H1 (cell line): ENCODE measurements around the gene SVIL. TPM values are rescaled to one million over a fixed set of nuclear protein-coding genes. Genes with fewer than 3 reads are reported as not detected.

ENCODE experiments used
- CTCF ChIA-PET: fragments of 300-600 bp; sonication (Branson Sonifier 250); formaldehyde crosslinking; loops from one replicate; lab custom pipeline; 2021; ENCODE audit not compliant: partially characterized antibody; lab: Charles Lee
- POLR2A ChIA-PET: fragments of 300-600 bp; sonication (Branson Sonifier 250); formaldehyde crosslinking; loops from one replicate; lab custom pipeline; 2021; ENCODE audit warnings: inconsistent platforms; ENCODE audit not compliant: partially characterized antibody; lab: Charles Lee
- DNase-seq, 2 experiments: peaks; one replicate each; pipeline versions ENCODE4 v3.0.0 to v3.0.0-alpha.2; 2010 to 2022; ENCODE audit warnings: low spot score in 2 of 2, low read depth in 1 of 2, mixed read lengths in 1 of 2
- FAIRE-seq: peaks from 2 replicates; lab custom pipeline; 2011; peaks lifted over from hg19 to GRCh38; lab: Jason Lieb, UNC
- H2AFZ ChIP-seq: 2 replicates; pipeline ENCODE4 v1.8.1; 2012; ENCODE audit warnings: low read length, inconsistent platforms
- H2AK5ac ChIP-seq: 2 replicates; pipeline ENCODE4 v1.6.1; 2013; ENCODE audit warnings: low read depth, low read length
- H2BK120ac ChIP-seq: replicated peaks from 2 replicates; pipeline ENCODE3; 2013; ENCODE audit warnings: low read depth, low read length, inconsistent platforms
- H2BK12ac ChIP-seq: 2 replicates; pipeline ENCODE4 v1.6.1; 2013; ENCODE audit warnings: low read depth, low read length
- H2BK15ac ChIP-seq: 2 replicates; pipeline ENCODE4 v1.6.1; 2013; ENCODE audit warnings: low read length
- H2BK20ac ChIP-seq: 2 replicates; pipeline ENCODE4 v1.6.1; 2013; ENCODE audit warnings: low read length
- H2BK5ac ChIP-seq: 2 replicates; pipeline ENCODE4 v1.6.1; 2013; ENCODE audit warnings: low read depth, low read length
- H3K14ac ChIP-seq: 2 replicates; pipeline ENCODE4 v1.6.1; 2013; ENCODE audit warnings: inconsistent platforms; ENCODE audit not compliant: insufficient read length
- H3K18ac ChIP-seq: 2 replicates; pipeline ENCODE4 v1.6.1; 2013; ENCODE audit warnings: low read length; ENCODE audit errors: extremely low read depth
- H3K23ac ChIP-seq: 2 replicates; pipeline ENCODE4 v1.6.1; 2013; ENCODE audit warnings: inconsistent platforms; ENCODE audit not compliant: insufficient read length
- H3K23me2 ChIP-seq: 2 replicates; pipeline ENCODE4 v1.6.1; 2013; ENCODE audit warnings: low read depth, low read length
- H3K27ac ChIP-seq: 2 replicates; pipeline ENCODE4 v1.6.1; 2011; ENCODE audit warnings: low read depth, low read length, inconsistent platforms
- H3K27me3 ChIP-seq, 4 experiments: replicated peaks in 1 of 4; 1 replicate in 1 of 4; 2 replicates in 3 of 4; pipeline versions ENCODE4 v1.6.1 to v1.8.1; 2011 to 2013; ENCODE audit warnings: low read length in 3 of 4, mild to moderate bottlenecking in 3 of 4, inconsistent platforms in 2 of 4, mixed read lengths in 2 of 4, moderate library complexity in 1 of 4; ENCODE audit not compliant: control insufficient read depth in 3 of 4, insufficient read depth in 3 of 4; ENCODE audit errors: extremely low read depth in 1 of 4
- H3K36me3 ChIP-seq, 4 experiments: 2 replicates each; pipeline versions ENCODE4 v1.6.1 to v1.8.1; 2011 to 2013; ENCODE audit warnings: mild to moderate bottlenecking in 4 of 4, low read length in 3 of 4, moderate library complexity in 2 of 4, control low read depth in 1 of 4, inconsistent platforms in 1 of 4; ENCODE audit not compliant: insufficient read depth in 4 of 4, control insufficient read depth in 2 of 4
- H3K4ac ChIP-seq: replicated peaks from 2 replicates; pipeline ENCODE3; 2013; ENCODE audit warnings: low read length, low read depth, mixed read lengths, inconsistent platforms; ENCODE audit not compliant: insufficient read length
- H3K4me1 ChIP-seq, 4 experiments: replicated peaks in 1 of 4; 1 replicate in 1 of 4; 2 replicates in 3 of 4; pipeline versions ENCODE4 v1.6.1 to v1.8.1; 2011 to 2013; ENCODE audit warnings: low read length in 3 of 4, inconsistent platforms in 2 of 4, mixed read lengths in 1 of 4; ENCODE audit not compliant: insufficient read depth in 4 of 4, control insufficient read depth in 3 of 4
- H3K4me2 ChIP-seq, 2 experiments: 2 replicates each; pipeline versions ENCODE4 v1.6.1 to v1.8.1; 2011 to 2013; ENCODE audit warnings: low read depth in 2 of 2, low read length in 2 of 2, control low read depth in 1 of 2, inconsistent platforms in 1 of 2, mild to moderate bottlenecking in 1 of 2; ENCODE audit not compliant: insufficient read depth in 1 of 2
- H3K4me3 ChIP-seq, 4 experiments: fragments of 200-600, 300-600 bp in 1 of 4; sonication (generic), shearing (Covaris generic), sonication (Bioruptor Twin) in 1 of 4; 2 replicates each; pipeline versions ENCODE4 v1.5.1 to v1.8.1; 2011 to 2016; ENCODE audit warnings: low read length in 4 of 4, low read depth in 3 of 4, control low read depth in 2 of 4, inconsistent platforms in 2 of 4, mild to moderate bottlenecking in 2 of 4, mixed read lengths in 1 of 4, moderate library complexity in 1 of 4; ENCODE audit not compliant: insufficient read depth in 2 of 4; ENCODE audit errors: extremely low read depth in 1 of 4
- H3K56ac ChIP-seq: replicated peaks from 2 replicates; pipeline ENCODE3; 2013; ENCODE audit warnings: low read depth, mild to moderate bottlenecking, mixed read lengths, low read length, inconsistent platforms; ENCODE audit not compliant: insufficient read length
- H3K79me1 ChIP-seq: 2 replicates; pipeline ENCODE4 v1.6.1; 2013; ENCODE audit warnings: low read depth, low read length, control low read depth
- H3K79me2 ChIP-seq, 2 experiments: 2 replicates each; pipeline versions ENCODE4 v1.6.1 to v1.8.1; 2012 to 2013; ENCODE audit warnings: low read length in 2 of 2, mild to moderate bottlenecking in 2 of 2, inconsistent platforms in 1 of 2; ENCODE audit not compliant: insufficient read depth in 2 of 2, control insufficient read depth in 1 of 2
- H3K9ac ChIP-seq, 4 experiments: replicated peaks in 1 of 4; 1 replicate in 1 of 4; 2 replicates in 3 of 4; pipeline versions ENCODE4 v1.6.1 to v1.8.1; 2011 to 2013; ENCODE audit warnings: low read depth in 3 of 4, low read length in 3 of 4, control low read depth in 2 of 4, mild to moderate bottlenecking in 2 of 4, moderate library complexity in 2 of 4, inconsistent platforms in 1 of 4; ENCODE audit errors: extremely low read depth in 1 of 4
- H3K9me3 ChIP-seq, 2 experiments: 2 replicates each; pipeline versions ENCODE4 v1.6.1 to v1.8.1; 2012 to 2013; ENCODE audit warnings: mild to moderate bottlenecking in 2 of 2, moderate library complexity in 2 of 2, control low read depth in 1 of 2, inconsistent platforms in 1 of 2, low read depth in 1 of 2, low read length in 1 of 2, mixed read lengths in 1 of 2; ENCODE audit not compliant: insufficient read depth in 2 of 2
- H4K20me1 ChIP-seq, 2 experiments: replicated peaks in 1 of 2; 2 replicates each; pipeline versions ENCODE3 to v1.8.1; 2011 to 2013; ENCODE audit warnings: inconsistent platforms in 2 of 2, low read length in 2 of 2, mild to moderate bottlenecking in 1 of 2; ENCODE audit not compliant: insufficient read depth in 2 of 2, control insufficient read depth in 1 of 2
- H4K5ac ChIP-seq: 2 replicates; pipeline ENCODE4 v1.6.1; 2013; ENCODE audit warnings: low read length, low read depth, mixed read lengths, inconsistent platforms; ENCODE audit not compliant: insufficient read length
- H4K8ac ChIP-seq: 2 replicates; pipeline ENCODE4 v1.8.0; 2013; ENCODE audit warnings: mild to moderate bottlenecking, moderate library complexity, low read length, inconsistent platforms; ENCODE audit not compliant: insufficient read depth; ENCODE audit errors: extremely low read depth
- H4K91ac ChIP-seq: replicated peaks from 2 replicates; pipeline ENCODE3; 2013; ENCODE audit warnings: low read length, mixed read lengths, inconsistent platforms; ENCODE audit not compliant: insufficient read length
- SP1 ChIP-seq: IDR thresholded peaks from 2 replicates; pipeline ENCODE4 v1.6.1; 2011; ENCODE audit warnings: low read depth, low read length
- SP4 ChIP-seq: IDR thresholded peaks from 2 replicates; pipeline ENCODE4 v1.6.1; 2012; ENCODE audit warnings: low read length, inconsistent platforms
- TEAD4 ChIP-seq: IDR thresholded peaks from 2 replicates; pipeline ENCODE4 v1.6.1; 2012; ENCODE audit warnings: low read depth, low read length, inconsistent platforms, mixed read lengths
- WGBS, 2 experiments: shearing (Covaris generic) in 1 of 2; methylation state at CpG; one replicate each; pipeline versions ENCODE4 v1.1.6 to v1.1.7; 2013 to 2015; ENCODE audit warnings: low lambda C conversion rate in 2 of 2, mixed read lengths in 2 of 2, inconsistent platforms in 1 of 2, low coverage in 1 of 2, missing lambda C conversion rate in 1 of 2; ENCODE audit not compliant: insufficient replicate concordance in 2 of 2, insufficient coverage in 1 of 2, insufficient read length in 1 of 2; ENCODE audit errors: extremely low coverage in 1 of 2, missing lambda C conversion rate in 1 of 2; 5-methylcytosine and 5-hydroxymethylcytosine counted together
- polyA plus RNA-seq, 7 experiments: library from polyadenylated mRNA; depleted of rRNA in 3 of 7; stranded (reverse) in 5 of 7; unstranded in 2 of 7; fragments of >200 nt in 5 of 7; fragments of 200-250 nt in 2 of 7; gene quantifications; 1 replicate in 5 of 7; 2 replicates in 1 of 7; 4 replicates in 1 of 7; pipeline versions ENCODE4 v1.2.1 to v1.2.3, GENCODE V29; 2011 to 2013; ENCODE audit warnings: missing spikeins in 2 of 7, mixed read lengths in 2 of 7
- total RNA-seq: library from RNA; stranded (reverse); fragmentation: NEBNext Ultra II Directional; extraction: Animal tissue kit (Norgen Biotek cat#: 25700); gene quantifications from 2 replicates; pipeline ENCODE4 v1.2.1, GENCODE V29; 2021

SVIL gene
- total and polyA plus RNA-seq, 2 of the 8 experiments (the other 6 are each of a cell fraction or from before 2014, with no cell fraction given) = 4.7 to 15.4 TPM

DNA sequence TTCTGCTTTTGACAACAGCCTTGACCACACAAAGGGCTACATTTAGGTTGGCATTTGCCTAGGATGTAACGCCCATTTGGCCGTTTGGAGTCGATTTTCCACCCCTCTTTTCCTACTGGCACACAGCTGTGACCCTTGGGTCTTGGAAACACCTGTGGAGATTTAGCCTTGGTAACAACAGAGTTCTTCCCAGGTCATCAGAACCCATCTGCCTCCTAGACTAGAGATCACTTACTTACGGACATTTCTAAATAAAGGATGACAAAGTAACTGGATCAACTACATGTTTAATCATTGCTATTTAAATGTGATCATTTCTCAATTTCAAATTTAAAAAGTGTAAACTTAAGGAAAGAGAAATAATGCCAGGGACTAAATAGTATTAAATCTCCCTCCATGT lies 42.0 kb upstream of the SVIL start:
- Histone ChIP-seq H2BK5ac (no peak overlapping the region), H4K8ac (no peak overlapping the region), H3K14ac (no peak overlapping the region), H2AK5ac (no peak overlapping the region), H3K4me1 (no peaks in the 10 kb centered on the region), H4K91ac (no peak overlapping the region), H4K20me1 (no peaks in the 10 kb centered on the region), H2BK120ac (no peak overlapping the region), H3K36me3 (peaks cover 0 to 24% (median 6%) of the 10 kb centered on the region in 4 experiments; a peak in 4 of 8 replicates), H3K56ac (no peak overlapping the region), H3K9ac (no peak overlapping the region), H3K27ac (no peak overlapping the region), H2BK12ac (no peak overlapping the region), H3K79me1 (no peaks in the 10 kb centered on the region), H3K27me3 (no peaks in the 10 kb centered on the region), H3K4me2 (no peak overlapping the region), H2AFZ (no peak overlapping the region), H3K79me2 (no peaks in the 10 kb centered on the region), H3K23ac (no peak overlapping the region), H2BK20ac (no peak overlapping the region), H3K4me3 (no peak overlapping the region), H3K18ac (no peak overlapping the region), H2BK15ac (no peak overlapping the region), H3K4ac (no peak overlapping the region), H3K23me2 (no peaks in the 10 kb centered on the region), H4K5ac (no peak overlapping the region), H3K9me3 (peaks cover 41 to 42% of the 10 kb centered on the region in 2 experiments)
- TF ChIP-seq TEAD4 (no peak), SP1 (no peak), SP4 (no peak)
- ChIA-PET POLR2A (no interaction called here), CTCF (no interaction called here)
- 97% methylated on average over 4 of the region's 4 CpGs; no CpG with 5 or more reads in 1 of the 2 experiments for WGBS, 2 experiments
- FAIRE-seq (no peak), DNase-seq (no peak)
